22Rv1 (cell line): Measurements from ENCODE around the gene SYCN.
A peak's percentile ranks its signal among the peaks of the same experiment; 100 is the strongest.

Experiments used
- H3K27ac ChIP-seq: fragments of 450-650 bp; 2 replicates; pipeline ENCODE4 v1.5.1; 2017
- CTCF ChIP-seq: fragments of 450-650 bp; IDR thresholded peaks from 2 replicates; pipeline ENCODE4 v1.5.1; 2017; ENCODE audit warnings: mild to moderate bottlenecking
- ZFX ChIP-seq: fragments of 450-650 bp; IDR thresholded peaks from 2 replicates; pipeline ENCODE4 v1.6.1; 2017; ENCODE audit warnings: antibody characterized with exemption, borderline replicate concordance

SYCN gene

GRCh38 chr19:39180749-39181148, 23.3 kb downstream of the SYCN start:
- H3K27ac ChIP-seq: peak overlapping the region; percentile 23; the same call in 1 of the 2 replicates
- TF ChIP-seq CTCF (no peak), ZFX (no peak)

- no peak for TF ChIP-seq CTCF
- no peak for TF ChIP-seq ZFX
- peak overlapping the region; percentile 23; the same call in 1 of the 2 replicates for H3K27ac ChIP-seq
Measured at GRCh38 chr19:39179754-39180153, 24.3 kb downstream of the SYCN start.

- no peak overlapping the region for H3K27ac ChIP-seq
- TF ChIP-seq ZFX: no peak
Measured at GRCh38 chr19:39178296-39179006, 25.6 kb downstream of the SYCN start.

GRCh38 chr19:39177736-39178135, 26.3 kb downstream of the SYCN start:
- TF ChIP-seq CTCF: no peak
- TF ChIP-seq ZFX: no peak
- no peak overlapping the region for H3K27ac ChIP-seq

DNA sequence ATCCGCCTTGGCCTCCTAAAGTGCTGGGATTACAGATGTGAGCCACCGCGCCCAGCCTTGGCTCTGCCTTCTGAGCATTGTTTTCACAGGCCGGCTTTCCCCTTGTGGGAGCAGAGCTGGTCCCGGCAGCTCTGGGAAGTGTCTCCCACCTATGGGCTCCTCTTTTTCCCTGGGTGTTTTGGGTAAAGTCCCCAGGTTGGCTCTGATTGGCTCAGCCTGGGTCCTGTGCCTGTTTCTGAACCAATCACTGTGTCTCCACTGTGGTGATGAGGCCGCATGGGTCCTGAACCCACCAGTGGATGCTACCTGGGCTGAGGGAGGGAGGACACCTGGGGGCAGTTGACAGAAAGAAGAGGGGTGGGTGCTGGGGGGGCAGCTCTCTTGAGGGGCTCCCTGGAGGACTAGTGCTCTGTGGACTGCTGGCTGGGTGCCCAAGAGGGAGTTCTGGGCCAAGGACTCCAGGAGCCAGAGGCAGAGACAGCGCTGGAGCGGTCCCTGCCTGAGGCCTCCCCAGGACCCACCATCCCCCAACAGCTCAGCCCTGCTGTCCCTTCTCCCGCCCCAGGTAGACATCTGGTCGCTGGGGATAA, 26.9 kb downstream of the SYCN start:
- no peak overlapping the region for H3K27ac ChIP-seq
- no peak for TF ChIP-seq ZFX
- TF ChIP-seq CTCF: no peak

GRCh38 chr19:39175564-39175963, 28.5 kb downstream of the SYCN start:
- TF ChIP-seq ZFX (no peak), CTCF (no peak)
- H3K27ac ChIP-seq: no peak overlapping the region

DNA sequence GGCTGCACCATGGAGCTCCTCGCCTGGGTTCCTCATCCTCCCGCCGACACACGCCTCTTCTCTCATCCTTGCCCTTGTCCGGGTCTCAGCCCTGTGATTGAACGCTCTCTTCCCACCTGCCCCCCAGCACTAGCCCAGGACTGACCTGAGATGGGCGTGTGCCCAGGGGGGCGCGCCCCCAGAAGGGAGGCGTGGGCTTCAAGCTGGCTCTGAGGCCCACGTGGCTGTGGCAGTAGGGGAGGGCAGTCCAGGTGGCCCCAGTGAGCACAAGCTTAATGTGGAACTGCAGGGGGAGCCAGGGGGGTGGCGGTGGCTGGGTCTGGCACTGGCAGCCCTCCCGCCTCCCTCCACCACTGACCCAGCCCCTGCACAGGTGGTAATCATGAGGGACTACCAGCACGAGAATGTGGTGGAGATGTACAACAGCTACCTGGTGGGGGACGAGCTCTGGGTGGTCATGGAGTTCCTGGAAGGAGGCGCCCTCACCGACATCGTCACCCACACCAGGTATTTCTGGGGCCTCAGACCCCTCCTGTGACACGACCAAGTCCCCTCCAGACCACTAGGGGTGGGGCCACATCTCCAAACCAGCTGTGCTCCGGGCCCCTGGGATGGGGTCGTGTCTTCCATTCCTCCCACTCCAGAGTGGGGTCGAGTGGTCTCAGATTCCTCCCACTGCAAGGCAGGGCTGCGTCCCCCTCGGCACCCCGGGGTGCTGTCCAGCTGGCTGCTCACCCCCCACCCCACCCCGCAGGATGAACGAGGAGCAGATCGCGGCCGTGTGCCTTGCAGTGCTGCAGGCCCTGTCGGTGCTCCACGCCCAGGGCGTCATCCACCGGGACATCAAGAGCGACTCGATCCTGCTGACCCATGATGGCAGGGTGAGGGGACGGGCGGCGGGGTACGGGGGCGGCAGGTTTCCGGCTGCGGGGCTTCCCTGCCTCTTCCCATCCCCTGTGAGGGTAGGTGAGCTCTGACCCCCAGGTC, 29.2 kb downstream of the SYCN start:
- TF ChIP-seq ZFX: no peak
- TF ChIP-seq CTCF: no peak
- no peak overlapping the region for H3K27ac ChIP-seq
